Vagina (tissue), 2 donors: ENCODE results near the gene LNP1. TPM values are rescaled to one million over a fixed set of nuclear protein-coding genes. Genes with fewer than 3 reads are reported as not detected.

Source experiments
- DNase-seq, 2 donors: peaks; one replicate each; pipeline ENCODE4 v3.0.0-alpha.2; 2017; ENCODE audit errors: extremely low spot score in 2 of 2
- H3K27ac ChIP-seq: fragments of 200-600 bp; sonication (generic); one replicate; pipeline ENCODE4 v1.5.1; 2019
- H3K27me3 ChIP-seq: fragments of 200-600 bp; sonication (generic); one replicate; pipeline ENCODE4 v1.5.1; 2019
- H3K36me3 ChIP-seq, 2 donors: fragments of 200-600 bp; sonication (generic); one replicate each; pipeline ENCODE4 v1.5.1; 2017 to 2019
- H3K4me1 ChIP-seq: fragments of 200-600 bp; sonication (generic); one replicate; pipeline ENCODE4 v1.5.1; 2019
- H3K4me3 ChIP-seq, 2 donors: fragments of 200-600 bp; sonication (generic); 1 replicate in 1 of 2; 2 replicates in 1 of 2; pipeline ENCODE4 v1.5.1; 2016 to 2019
- H3K9me3 ChIP-seq: fragments of 200-600 bp; sonication (generic); one replicate; pipeline ENCODE4 v1.5.1; 2019
- POLR2A ChIP-seq, 2 donors: fragments of 450-650 bp; IDR thresholded peaks; one replicate each; pipeline ENCODE4 v1.6.1; 2017; ENCODE audit warnings: antibody characterized with exemption in 2 of 2, mild to moderate bottlenecking in 2 of 2, moderate library complexity in 2 of 2
- POLR2AphosphoS5 ChIP-seq, 2 donors: sonication (generic); formaldehyde crosslinking; IDR thresholded peaks; one replicate each; pipeline ENCODE4 v1.9.0; 2017; ENCODE audit warnings: antibody characterized with exemption in 2 of 2, mild to moderate bottlenecking in 2 of 2, low read depth in 1 of 2; ENCODE audit not compliant: insufficient read depth in 1 of 2
- intact Hi-C: fragments of 100-400 bp; cut with DNase I; formaldehyde crosslinking; loops from one replicate; pipeline ENCODE4 v1.15.1; 2023
- total RNA-seq: library from RNA; depleted of rRNA; stranded (reverse); fragments of >200 nt; gene quantifications from one replicate; pipeline ENCODE4 v1.2.3, GENCODE V29; 2016
- TF ChIP-seq, protein P1 (sequence below), 3 experiments: fragments of 450-650 bp in 2 of 3; fragments of 200-600 bp in 1 of 3; sonication (generic) in 1 of 3; IDR thresholded peaks; one replicate each; pipeline ENCODE4 v1.5.1; 2017 to 2019; ENCODE audit warnings: antibody characterized with exemption in 3 of 3, mild to moderate bottlenecking in 2 of 3, moderate library complexity in 2 of 3

LNP1 gene
- total RNA-seq, 1 donor from 2014 or later, result 4.4 TPM

DNA sequence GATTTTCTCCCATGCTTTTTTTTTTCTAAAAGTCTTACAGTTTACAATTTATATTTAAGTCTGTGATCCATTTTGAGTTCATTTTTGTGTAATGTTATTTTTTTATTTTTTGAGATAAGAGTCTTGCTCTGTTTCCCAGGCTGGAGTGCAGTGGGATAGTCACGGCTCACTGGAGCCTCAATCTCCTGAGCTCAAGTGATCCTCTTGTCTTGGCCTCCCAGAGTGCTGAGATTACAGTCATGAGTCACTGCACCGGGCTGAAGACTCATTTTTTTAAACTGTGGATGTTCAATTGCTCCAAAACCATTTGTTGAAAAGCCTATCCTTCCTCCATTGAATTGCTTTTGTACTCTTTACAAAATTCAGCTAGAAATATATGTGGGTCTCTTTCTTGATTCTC is 19.5 kb downstream of the LNP1 start:
- no peak for DNase-seq
- intact Hi-C loops, result no loop called here
- no peaks in the 10 kb centered on the region for H3K9me3 ChIP-seq
- no peak overlapping the region for H3K27ac ChIP-seq
- H3K36me3 ChIP-seq, result no peaks in the 10 kb centered on the region
- TF ChIP-seq POLR2A (IDR thresholded peaks at IDR 0.05) (no peak), POLR2AphosphoS5 (IDR thresholded peaks at IDR 0.05; ENCODE audit: insufficient read depth in 1 of 2, low read depth in 1 of 2) (no peak)
- TF ChIP-seq, protein P1, sequence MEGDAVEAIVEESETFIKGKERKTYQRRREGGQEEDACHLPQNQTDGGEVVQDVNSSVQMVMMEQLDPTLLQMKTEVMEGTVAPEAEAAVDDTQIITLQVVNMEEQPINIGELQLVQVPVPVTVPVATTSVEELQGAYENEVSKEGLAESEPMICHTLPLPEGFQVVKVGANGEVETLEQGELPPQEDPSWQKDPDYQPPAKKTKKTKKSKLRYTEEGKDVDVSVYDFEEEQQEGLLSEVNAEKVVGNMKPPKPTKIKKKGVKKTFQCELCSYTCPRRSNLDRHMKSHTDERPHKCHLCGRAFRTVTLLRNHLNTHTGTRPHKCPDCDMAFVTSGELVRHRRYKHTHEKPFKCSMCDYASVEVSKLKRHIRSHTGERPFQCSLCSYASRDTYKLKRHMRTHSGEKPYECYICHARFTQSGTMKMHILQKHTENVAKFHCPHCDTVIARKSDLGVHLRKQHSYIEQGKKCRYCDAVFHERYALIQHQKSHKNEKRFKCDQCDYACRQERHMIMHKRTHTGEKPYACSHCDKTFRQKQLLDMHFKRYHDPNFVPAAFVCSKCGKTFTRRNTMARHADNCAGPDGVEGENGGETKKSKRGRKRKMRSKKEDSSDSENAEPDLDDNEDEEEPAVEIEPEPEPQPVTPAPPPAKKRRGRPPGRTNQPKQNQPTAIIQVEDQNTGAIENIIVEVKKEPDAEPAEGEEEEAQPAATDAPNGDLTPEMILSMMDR (IDR thresholded peaks at IDR 0.05), result no peak
- no peaks in the 10 kb centered on the region for H3K4me1 ChIP-seq
- no peaks in the 10 kb centered on the region for H3K27me3 ChIP-seq
- H3K4me3 ChIP-seq, result no peak overlapping the region

DNA sequence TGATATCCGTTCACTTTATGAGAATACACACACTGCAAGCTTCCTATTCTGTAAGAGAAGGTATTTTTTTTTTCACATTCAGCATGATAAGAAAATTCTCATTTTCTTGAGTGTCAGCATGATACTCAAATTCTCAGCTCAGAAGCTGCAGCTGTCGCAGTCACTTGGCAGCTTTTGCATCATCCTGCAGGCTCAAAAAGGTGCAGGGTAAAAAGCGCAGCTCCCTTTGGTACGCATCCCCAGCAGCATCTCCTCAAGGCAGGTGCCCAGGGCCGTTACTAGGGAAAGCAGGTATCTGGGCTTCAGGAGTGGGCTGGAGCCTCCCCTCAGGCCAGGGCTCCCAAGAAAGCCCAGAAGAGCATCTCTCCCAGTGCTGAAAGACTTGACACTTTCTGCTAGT is 22.3 kb downstream of the LNP1 start:
- no peak for DNase-seq
- Histone ChIP-seq H3K27ac (no peak overlapping the region), H3K4me1 (no peaks in the 10 kb centered on the region), H3K27me3 (no peaks in the 10 kb centered on the region), H3K9me3 (no peaks in the 10 kb centered on the region), H3K4me3 (no peak overlapping the region), H3K36me3 (no peaks in the 10 kb centered on the region)
- intact Hi-C loops, result no loop called here
- TF ChIP-seq POLR2A (IDR thresholded peaks at IDR 0.05), result no peak
- TF ChIP-seq, protein P1 (IDR thresholded peaks at IDR 0.05), result no peak
- no peak for TF ChIP-seq POLR2AphosphoS5 (IDR thresholded peaks at IDR 0.05; ENCODE audit: insufficient read depth in 1 of 2, low read depth in 1 of 2)

DNA sequence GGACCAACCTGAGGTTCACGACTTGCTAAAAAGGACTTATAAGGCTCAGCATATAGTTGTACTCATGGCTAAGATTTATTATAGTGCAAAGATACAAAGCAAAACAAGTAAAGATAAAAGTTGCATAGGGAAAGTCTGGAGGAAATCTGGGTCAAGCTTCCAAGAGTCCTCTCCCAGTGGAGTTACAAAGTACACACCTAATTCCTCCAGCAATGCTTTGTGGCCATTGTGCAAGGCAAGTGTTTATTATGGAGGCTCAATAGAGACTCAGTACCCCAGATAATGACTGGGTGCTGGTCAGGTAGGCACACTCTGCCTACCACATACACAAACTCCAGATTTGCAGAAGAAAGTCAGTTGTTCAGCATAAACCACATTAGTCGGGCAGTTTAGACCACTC is 22.9 kb downstream of the LNP1 start:
- no peak for DNase-seq
- TF ChIP-seq POLR2A (IDR thresholded peaks at IDR 0.05) (no peak), POLR2AphosphoS5 (IDR thresholded peaks at IDR 0.05; ENCODE audit: insufficient read depth in 1 of 2, low read depth in 1 of 2) (no peak)
- TF ChIP-seq, protein P1 (IDR thresholded peaks at IDR 0.05), result no peak
- Histone ChIP-seq H3K27ac (no peak overlapping the region), H3K27me3 (no peaks in the 10 kb centered on the region), H3K4me3 (no peak overlapping the region), H3K9me3 (no peaks in the 10 kb centered on the region), H3K36me3 (no peaks in the 10 kb centered on the region), H3K4me1 (no peaks in the 10 kb centered on the region)
- intact Hi-C loops, result no loop called here

DNA sequence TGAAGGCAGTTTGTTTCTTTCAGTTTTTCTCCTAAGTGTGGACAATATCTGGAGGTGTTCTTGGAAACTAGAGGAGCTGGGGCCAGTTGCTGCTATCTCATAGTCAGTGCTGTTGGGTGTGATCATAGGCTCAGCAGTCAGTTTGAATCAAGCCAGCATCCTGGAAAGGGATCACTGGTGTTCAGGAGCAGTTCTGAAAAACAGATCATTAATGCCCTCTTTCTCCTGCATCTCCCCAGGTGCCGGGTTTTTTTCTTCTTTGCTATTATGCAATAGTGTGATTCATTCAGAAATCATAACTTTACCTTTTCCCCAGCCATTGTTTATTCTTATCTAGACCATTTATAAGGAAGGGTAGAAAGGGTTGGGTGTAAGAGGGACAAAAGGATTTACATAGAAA is 24.0 kb downstream of the LNP1 start:
- no peaks in the 10 kb centered on the region for H3K27me3 ChIP-seq
- H3K27ac ChIP-seq, result no peak overlapping the region
- no peaks in the 10 kb centered on the region for H3K4me1 ChIP-seq
- TF ChIP-seq POLR2A (IDR thresholded peaks at IDR 0.05) (no peak), POLR2AphosphoS5 (IDR thresholded peaks at IDR 0.05; ENCODE audit: insufficient read depth in 1 of 2, low read depth in 1 of 2) (no peak)
- TF ChIP-seq, protein P1 (IDR thresholded peaks at IDR 0.05), result no peak
- no peaks in the 10 kb centered on the region for H3K36me3 ChIP-seq
- intact Hi-C loops, result no loop called here
- no peaks in the 10 kb centered on the region for H3K9me3 ChIP-seq
- no peak overlapping the region for H3K4me3 ChIP-seq
- DNase-seq, result no peak

DNA sequence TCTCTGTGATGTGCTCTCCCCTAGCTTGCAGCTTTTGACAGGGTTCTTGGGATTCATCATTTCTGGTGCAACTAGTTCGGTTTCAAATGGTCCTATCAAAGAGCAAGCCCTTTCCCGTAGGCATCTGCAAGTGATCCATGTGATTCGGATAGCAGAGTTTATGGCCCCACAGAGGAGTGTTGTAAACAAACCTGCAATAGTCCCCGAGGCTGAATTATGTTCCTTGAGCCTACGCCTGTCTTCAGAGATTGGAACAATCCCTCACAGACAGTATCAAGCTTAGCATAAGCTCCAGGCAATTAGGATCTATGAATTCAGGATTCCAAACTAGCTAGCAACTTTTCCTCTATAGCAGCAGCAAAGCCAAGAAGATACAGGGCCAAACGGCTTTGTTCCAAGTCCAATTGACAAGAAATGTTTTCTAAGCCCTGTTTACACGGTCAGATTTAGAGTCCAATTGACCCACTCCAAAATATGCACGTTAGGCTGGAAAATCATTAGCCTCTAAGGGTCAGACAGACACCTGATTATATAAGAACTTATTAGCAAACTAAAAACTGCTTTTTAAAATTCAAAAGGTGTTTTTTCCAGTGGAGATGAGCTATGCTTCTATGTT is 24.8 kb downstream of the LNP1 start:
- Histone ChIP-seq H3K36me3 (no peaks in the 10 kb centered on the region), H3K9me3 (no peaks in the 10 kb centered on the region), H3K4me3 (no peak overlapping the region), H3K4me1 (no peaks in the 10 kb centered on the region), H3K27me3 (no peaks in the 10 kb centered on the region), H3K27ac (no peak overlapping the region)
- DNase-seq, result no peak
- intact Hi-C loops, result no loop called here
- TF ChIP-seq POLR2A (IDR thresholded peaks at IDR 0.05) (no peak), POLR2AphosphoS5 (IDR thresholded peaks at IDR 0.05; ENCODE audit: insufficient read depth in 1 of 2, low read depth in 1 of 2) (no peak)
- TF ChIP-seq, protein P1 (IDR thresholded peaks at IDR 0.05), result no peak
